Endothelial cell of umbilical vein (primary cell): ENCODE data around the gene RYR3. TPM values are rescaled to one million over a fixed set of nuclear protein-coding genes. Genes with fewer than 3 reads are reported as not detected.

Experiments used
- BruUV-seq: library from RNA; stranded (reverse); fragments of 400-500 nt; replicated peaks from 2 replicates; lab custom pipeline; 2021; lab: Mats Ljungman, UMichigan
- CTCF ChIA-PET: fragments of 300-600, 350-600 bp; sonication (Branson Sonifier 250); formaldehyde crosslinking; loops from one replicate; lab custom pipeline; 2021; ENCODE audit warnings: antibody characterized with exemption, inconsistent platforms; lab: Charles Lee
- POLR2A ChIA-PET: fragments of 300-600, 350-600 bp; sonication (Branson Sonifier 250); formaldehyde crosslinking; loops from one replicate; lab custom pipeline; 2021; ENCODE audit warnings: antibody characterized with exemption, inconsistent platforms; lab: Charles Lee
- DNase-seq: peaks from one replicate; pipeline ENCODE4 v3.0.0-alpha.2; 2011; ENCODE audit warnings: low read depth, low spot score
- FAIRE-seq: peaks from 2 replicates; lab custom pipeline; 2011; peaks lifted over from hg19 to GRCh38; lab: Jason Lieb, UNC
- H2AFZ ChIP-seq: 2 replicates; pipeline ENCODE4 v1.6.0; 2012; ENCODE audit warnings: low read depth, low read length, control low read depth, inconsistent platforms
- H3K27ac ChIP-seq: 2 replicates; pipeline ENCODE4 v1.5.1; 2011; ENCODE audit warnings: low read depth, mild to moderate bottlenecking, control low read depth, low read length, moderate library complexity; ENCODE audit not compliant: insufficient read depth
- H3K27me3 ChIP-seq, 2 experiments: 2 replicates each; pipeline versions ENCODE4 v1.6.0 to v1.6.1; 2011; ENCODE audit warnings: low read length in 2 of 2, mixed read lengths in 1 of 2; ENCODE audit not compliant: control insufficient read depth in 2 of 2, insufficient read depth in 2 of 2
- H3K36me3 ChIP-seq, 2 experiments: 2 replicates in 1 of 2; 3 replicates in 1 of 2; pipeline ENCODE4 v1.5.1; 2011; ENCODE audit warnings: low read length in 2 of 2, mild to moderate bottlenecking in 1 of 2, moderate library complexity in 1 of 2; ENCODE audit not compliant: control insufficient read depth in 2 of 2, insufficient read depth in 2 of 2; ENCODE audit errors: extremely low read depth in 1 of 2
- H3K4me1 ChIP-seq: 3 replicates; pipeline ENCODE4 v1.5.1; 2011; ENCODE audit warnings: mild to moderate bottlenecking, low read length; ENCODE audit not compliant: control insufficient read depth, insufficient read depth; ENCODE audit errors: extremely low read depth
- H3K4me2 ChIP-seq: 2 replicates; pipeline ENCODE4 v1.6.1; 2011; ENCODE audit warnings: low read length, control low read depth, mixed read lengths; ENCODE audit not compliant: insufficient read depth
- H3K4me3 ChIP-seq, 3 experiments: fragments of 200-600 bp in 1 of 3; sonication (generic), shearing (Covaris generic) in 1 of 3; replicated peaks in 1 of 3; 2 replicates each; pipeline ENCODE4 v1.5.1; 2011 to 2016; ENCODE audit warnings: control low read depth in 3 of 3, low read length in 3 of 3, mild to moderate bottlenecking in 2 of 3, inconsistent platforms in 1 of 3, low read depth in 1 of 3, moderate library complexity in 1 of 3; ENCODE audit not compliant: insufficient read depth in 1 of 3
- H3K79me2 ChIP-seq: 2 replicates; pipeline ENCODE4 v1.6.0; 2012; ENCODE audit warnings: low read length, inconsistent platforms; ENCODE audit not compliant: control insufficient read depth, insufficient read depth
- H3K9ac ChIP-seq: replicated peaks from 2 replicates; pipeline ENCODE3; 2011; ENCODE audit warnings: low read length, control low read depth; ENCODE audit not compliant: insufficient read depth; ENCODE audit errors: extremely low read depth
- H3K9me1 ChIP-seq: replicated peaks from 3 replicates; pipeline ENCODE4 v1.6.0; 2011; ENCODE audit warnings: mild to moderate bottlenecking, low read length; ENCODE audit not compliant: control insufficient read depth, insufficient read depth; ENCODE audit errors: extremely low read depth
- H3K9me3 ChIP-seq: replicated peaks from 2 replicates; pipeline ENCODE4 v1.5.1; 2012; ENCODE audit warnings: low read length, inconsistent platforms; ENCODE audit not compliant: control insufficient read depth, insufficient read depth
- H4K20me1 ChIP-seq: replicated peaks from 2 replicates; pipeline ENCODE3; 2011; ENCODE audit warnings: mild to moderate bottlenecking, low read length; ENCODE audit not compliant: control insufficient read depth, insufficient read depth; ENCODE audit errors: extremely low read depth
- EZH2 ChIP-seq: IDR thresholded peaks from 2 replicates; pipeline ENCODE4 v1.6.1; 2012; ENCODE audit warnings: borderline replicate concordance, low read depth, mild to moderate bottlenecking, moderate library complexity, low read length, inconsistent platforms; ENCODE audit not compliant: severe bottlenecking
- FOS ChIP-seq: IDR thresholded peaks from 2 replicates; pipeline ENCODE4 v1.6.1; 2011; ENCODE audit warnings: mild to moderate bottlenecking, low read length, moderate library complexity, borderline replicate concordance; ENCODE audit not compliant: insufficient read depth
- JUN ChIP-seq: IDR thresholded peaks from 2 replicates; pipeline ENCODE4 v1.6.1; 2011; ENCODE audit warnings: borderline replicate concordance, low read depth; ENCODE audit not compliant: insufficient read length, insufficient read depth
- MYC ChIP-seq: IDR thresholded peaks from one replicate; pipeline ENCODE4 v1.6.1; 2011; ENCODE audit warnings: mild to moderate bottlenecking, low read depth, low read length
- POLR2A ChIP-seq: IDR thresholded peaks from 2 replicates; pipeline ENCODE4 v1.6.1; 2012; ENCODE audit warnings: low read depth, mild to moderate bottlenecking, control low read depth, low read length
- dilution Hi-C: fragments of 300-500 bp; cut with MboI; formaldehyde crosslinking; loops from one replicate; pipeline ENCODE4 v1.15.0; 2019; ENCODE audit warnings: low sequenced_read_pairs; ENCODE audit not compliant: extremely low pct_ligation_motif_present
- intact Hi-C: fragments of 100-400 bp; cut with micrococcal nuclease; formaldehyde crosslinking; loops from one replicate; pipeline ENCODE4 v1.10.0; 2022
- polyA plus RNA-seq, 4 experiments: library from polyadenylated mRNA; depleted of rRNA in 3 of 4; stranded (reverse) in 3 of 4; unstranded in 1 of 4; fragments of >200 nt; gene quantifications; 2 replicates each; pipeline versions ENCODE4 v1.2.1 to v1.2.3, GENCODE V29; 2011 to 2012; ENCODE audit warnings: missing spikeins in 1 of 4
- total RNA-seq: library from RNA; stranded (reverse); gene quantifications from 2 replicates; pipeline ENCODE4 v1.2.3, GENCODE V29; 2021
- TF ChIP-seq, protein P1 (sequence below): IDR thresholded peaks from 2 replicates; pipeline ENCODE4 v1.6.1; 2011; ENCODE audit not compliant: insufficient read depth, insufficient read length
- TF ChIP-seq, protein P2 (sequence below), 2 donors: IDR thresholded peaks; 1 replicate in 1 of 2; 2 replicates in 1 of 2; pipeline ENCODE4 v1.5.1; 2011; ENCODE audit warnings: low read length in 2 of 2, mild to moderate bottlenecking in 2 of 2, moderate library complexity in 2 of 2, control low read depth in 1 of 2, inconsistent platforms in 1 of 2, low read depth in 1 of 2; ENCODE audit not compliant: insufficient read depth in 1 of 2; ENCODE audit errors: extremely low read depth in 1 of 2

Gene RYR3
- total and polyA plus RNA-seq, 2 donors (not counting 3 experiments of a cell fraction or from before 2014, with no cell fraction given) = not detected

DNA sequence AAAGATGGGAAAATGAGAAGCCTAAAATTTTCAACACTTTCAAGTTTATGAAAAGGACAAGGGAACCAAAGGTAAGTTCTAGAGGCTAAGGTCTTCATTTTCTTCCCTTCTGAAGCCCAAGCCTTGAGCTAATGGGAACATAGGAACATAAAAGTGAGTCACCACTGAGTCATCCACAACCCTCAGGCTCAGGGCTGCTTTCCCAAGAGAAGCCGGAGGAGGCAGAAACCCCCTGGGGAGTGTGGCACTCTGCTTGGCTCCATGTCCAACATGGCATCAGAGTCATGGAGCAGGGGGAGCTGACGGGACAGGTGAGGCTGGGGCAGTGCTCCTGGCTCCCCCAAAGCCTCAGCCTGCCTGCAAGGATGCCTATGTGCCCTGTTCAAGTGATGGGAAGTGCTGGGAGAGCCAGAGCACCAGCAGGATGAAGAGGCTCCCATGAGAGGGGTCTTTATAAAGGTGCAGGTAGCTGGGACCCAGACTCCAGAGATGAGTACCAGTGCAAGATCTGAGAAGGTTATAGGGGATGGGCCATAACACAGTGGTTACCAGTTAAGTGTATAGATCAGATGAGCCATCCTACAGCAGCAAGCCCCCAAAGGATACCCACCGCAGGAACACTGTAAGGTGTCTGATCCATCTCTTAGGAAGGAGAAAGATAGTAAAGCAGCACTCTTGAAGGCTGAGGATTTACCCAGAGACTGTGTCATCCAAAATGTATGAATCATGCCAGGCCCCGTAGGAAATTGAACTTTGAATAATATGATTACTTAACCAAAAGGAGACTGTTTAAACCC is 31.8 kb upstream of the RYR3 start:
- Histone ChIP-seq H2AFZ (no peak overlapping the region), H3K36me3 (no peaks in the 10 kb centered on the region), H3K27ac (no peak overlapping the region), H3K9me1 (no peaks in the 10 kb centered on the region), H3K27me3 (no peaks in the 10 kb centered on the region), H3K9me3 (no peaks in the 10 kb centered on the region), H3K4me3 (no peak overlapping the region), H3K9ac (no peak overlapping the region), H3K4me2 (no peak overlapping the region), H4K20me1 (no peaks in the 10 kb centered on the region), H3K4me1 (peaks cover 7% of the 10 kb centered on the region), H3K79me2 (no peaks in the 10 kb centered on the region)
- no peak for TF ChIP-seq MYC
- peak; percentile 84 for TF ChIP-seq FOS
- no peak for TF ChIP-seq EZH2
- TF ChIP-seq POLR2A = no peak
- TF ChIP-seq, protein P1, sequence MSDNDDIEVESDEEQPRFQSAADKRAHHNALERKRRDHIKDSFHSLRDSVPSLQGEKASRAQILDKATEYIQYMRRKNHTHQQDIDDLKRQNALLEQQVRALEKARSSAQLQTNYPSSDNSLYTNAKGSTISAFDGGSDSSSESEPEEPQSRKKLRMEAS = no peak
- peak; percentile 84 for TF ChIP-seq JUN
- TF ChIP-seq, protein P2, sequence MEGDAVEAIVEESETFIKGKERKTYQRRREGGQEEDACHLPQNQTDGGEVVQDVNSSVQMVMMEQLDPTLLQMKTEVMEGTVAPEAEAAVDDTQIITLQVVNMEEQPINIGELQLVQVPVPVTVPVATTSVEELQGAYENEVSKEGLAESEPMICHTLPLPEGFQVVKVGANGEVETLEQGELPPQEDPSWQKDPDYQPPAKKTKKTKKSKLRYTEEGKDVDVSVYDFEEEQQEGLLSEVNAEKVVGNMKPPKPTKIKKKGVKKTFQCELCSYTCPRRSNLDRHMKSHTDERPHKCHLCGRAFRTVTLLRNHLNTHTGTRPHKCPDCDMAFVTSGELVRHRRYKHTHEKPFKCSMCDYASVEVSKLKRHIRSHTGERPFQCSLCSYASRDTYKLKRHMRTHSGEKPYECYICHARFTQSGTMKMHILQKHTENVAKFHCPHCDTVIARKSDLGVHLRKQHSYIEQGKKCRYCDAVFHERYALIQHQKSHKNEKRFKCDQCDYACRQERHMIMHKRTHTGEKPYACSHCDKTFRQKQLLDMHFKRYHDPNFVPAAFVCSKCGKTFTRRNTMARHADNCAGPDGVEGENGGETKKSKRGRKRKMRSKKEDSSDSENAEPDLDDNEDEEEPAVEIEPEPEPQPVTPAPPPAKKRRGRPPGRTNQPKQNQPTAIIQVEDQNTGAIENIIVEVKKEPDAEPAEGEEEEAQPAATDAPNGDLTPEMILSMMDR (IDR thresholded peaks at IDR 0.05; ENCODE audit: extremely low read depth in 1 of 2, insufficient read depth in 1 of 2, low read depth in 1 of 2, low read length in 2 of 2) = peak in 1 of 2 donors; percentile 20
- no TSS peak for BruUV-seq
- FAIRE-seq = peak; percentile 83
- intact Hi-C loops = no loop called here
- peak; percentile 76 for DNase-seq
- CTCF ChIA-PET = interaction anchor here (0.6 to 2.7 kb wide), 10 partner anchors 10 to 459 kb away, joined by 3 to 37 read pairs (median 6); no protein-coding TSS in a partner anchor
- dilution Hi-C loops = no loop called here
- POLR2A ChIA-PET = no interaction called here
